HG03025 (cell line): ENCODE results near the gene SOST.

Experiments used
- ATAC-seq: cut with Tn5 transposase; IDR thresholded peaks from one replicate; pipeline ENCODE4 v1.9.1; 2021; ENCODE audit warnings: mild to moderate bottlenecking, moderate library complexity; ENCODE audit not compliant: unreplicated experiment, low FRiP score

The SOST gene

GRCh38 chr17:43713494-43714162 lies 45.0 kb downstream of the SOST start:
- no peak for ATAC-seq

GRCh38 chr17:43712397-43712796 lies 46.2 kb downstream of the SOST start:
- ATAC-seq = no peak

- ATAC-seq = no peak
These were observed 48.5 kb downstream of the SOST start for GRCh38 chr17:43710101-43710500.

- no peak for ATAC-seq
These were observed 49.4 kb downstream of the SOST start for GRCh38 chr17:43709210-43709609.

GRCh38 chr17:43707184-43707583 lies 51.4 kb downstream of the SOST start:
- no peak for ATAC-seq

- no peak for ATAC-seq
These were observed 52.4 kb downstream of the SOST start for GRCh38 chr17:43706235-43706634.
